ENCODE measurements around the gene ZNF318. TPM values are rescaled to one million over a fixed set of nuclear protein-coding genes. Genes with fewer than 3 reads are reported as not detected.

Gene ZNF318
- total and polyA plus RNA-seq, 10 donors = 8.6 to 56.9 (median 33.1) TPM

DNA sequence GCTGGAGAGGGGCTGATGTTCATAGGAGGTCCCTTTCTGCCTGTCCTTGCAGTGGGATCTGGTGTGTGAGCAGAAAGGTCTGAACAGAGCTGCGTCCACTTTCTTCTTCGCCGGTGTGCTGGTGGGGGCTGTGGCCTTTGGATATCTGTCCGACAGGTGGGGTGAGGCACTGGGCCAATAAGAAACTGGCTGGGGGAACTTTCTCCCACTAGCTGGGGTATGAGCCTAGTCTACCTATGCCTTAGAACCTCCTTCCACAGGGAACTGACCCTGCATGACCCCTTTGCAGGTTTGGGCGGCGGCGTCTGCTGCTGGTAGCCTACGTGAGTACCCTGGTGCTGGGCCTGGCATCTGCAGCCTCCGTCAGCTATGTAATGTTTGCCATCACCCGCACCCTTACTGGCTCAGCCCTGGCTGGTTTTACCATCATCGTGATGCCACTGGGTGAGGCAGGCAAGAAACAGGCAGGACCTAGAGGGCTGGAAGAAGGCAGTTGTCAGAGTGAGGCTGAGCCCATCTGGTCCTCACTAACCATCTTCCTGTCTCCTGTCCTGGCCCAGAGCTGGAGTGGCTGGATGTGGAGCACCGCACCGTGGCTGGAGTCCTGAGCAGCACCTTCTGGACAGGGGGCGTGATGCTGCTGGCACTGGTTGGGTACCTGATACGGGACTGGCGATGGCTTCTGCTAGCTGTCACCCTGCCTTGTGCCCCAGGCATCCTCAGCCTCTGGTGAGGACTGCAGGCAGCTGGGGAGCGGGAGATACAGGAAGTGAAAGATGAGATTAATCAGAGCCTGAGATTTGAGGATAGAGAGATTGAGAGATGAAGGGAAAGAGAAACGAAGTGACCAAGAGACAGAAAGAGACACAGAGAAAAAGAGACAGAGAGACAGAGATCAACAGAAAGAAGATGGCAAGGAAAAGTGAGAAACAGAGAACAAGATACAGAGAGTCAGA lies 69.8 kb downstream of the ZNF318 start:
- Histone ChIP-seq H3K27me3 (replicated peaks in 1 of 7) (peaks cover 0 to 36% (median 0%) of the 10 kb centered on the region in 7 donors), H3K9me3 (no peaks in the 10 kb centered on the region), H3K4me3 (no peak overlapping the region), H3K4me1 (no peaks in the 10 kb centered on the region), H3K27ac (no peak overlapping the region), H3K36me3 (no peaks in the 10 kb centered on the region)
- WGBS, 5 donors = 78 to 87% (median 83%) methylated on average over 12 to 18 of the region's 18 CpGs
- TF ChIP-seq, protein P1, sequence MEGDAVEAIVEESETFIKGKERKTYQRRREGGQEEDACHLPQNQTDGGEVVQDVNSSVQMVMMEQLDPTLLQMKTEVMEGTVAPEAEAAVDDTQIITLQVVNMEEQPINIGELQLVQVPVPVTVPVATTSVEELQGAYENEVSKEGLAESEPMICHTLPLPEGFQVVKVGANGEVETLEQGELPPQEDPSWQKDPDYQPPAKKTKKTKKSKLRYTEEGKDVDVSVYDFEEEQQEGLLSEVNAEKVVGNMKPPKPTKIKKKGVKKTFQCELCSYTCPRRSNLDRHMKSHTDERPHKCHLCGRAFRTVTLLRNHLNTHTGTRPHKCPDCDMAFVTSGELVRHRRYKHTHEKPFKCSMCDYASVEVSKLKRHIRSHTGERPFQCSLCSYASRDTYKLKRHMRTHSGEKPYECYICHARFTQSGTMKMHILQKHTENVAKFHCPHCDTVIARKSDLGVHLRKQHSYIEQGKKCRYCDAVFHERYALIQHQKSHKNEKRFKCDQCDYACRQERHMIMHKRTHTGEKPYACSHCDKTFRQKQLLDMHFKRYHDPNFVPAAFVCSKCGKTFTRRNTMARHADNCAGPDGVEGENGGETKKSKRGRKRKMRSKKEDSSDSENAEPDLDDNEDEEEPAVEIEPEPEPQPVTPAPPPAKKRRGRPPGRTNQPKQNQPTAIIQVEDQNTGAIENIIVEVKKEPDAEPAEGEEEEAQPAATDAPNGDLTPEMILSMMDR (IDR thresholded peaks at IDR 0.05 in 8 of 11, conservative IDR thresholded peaks at IDR 0.05 in 3 of 11) = no peak
- TF ChIP-seq POLR2AphosphoS5 (IDR thresholded peaks at IDR 0.05) = peak in 1 of 3 donors; percentile 14
- intact Hi-C loops (cut with DNase I; ENCODE audit: low total_unique reads) = no loop called here
- no peak for DNase-seq

DNA sequence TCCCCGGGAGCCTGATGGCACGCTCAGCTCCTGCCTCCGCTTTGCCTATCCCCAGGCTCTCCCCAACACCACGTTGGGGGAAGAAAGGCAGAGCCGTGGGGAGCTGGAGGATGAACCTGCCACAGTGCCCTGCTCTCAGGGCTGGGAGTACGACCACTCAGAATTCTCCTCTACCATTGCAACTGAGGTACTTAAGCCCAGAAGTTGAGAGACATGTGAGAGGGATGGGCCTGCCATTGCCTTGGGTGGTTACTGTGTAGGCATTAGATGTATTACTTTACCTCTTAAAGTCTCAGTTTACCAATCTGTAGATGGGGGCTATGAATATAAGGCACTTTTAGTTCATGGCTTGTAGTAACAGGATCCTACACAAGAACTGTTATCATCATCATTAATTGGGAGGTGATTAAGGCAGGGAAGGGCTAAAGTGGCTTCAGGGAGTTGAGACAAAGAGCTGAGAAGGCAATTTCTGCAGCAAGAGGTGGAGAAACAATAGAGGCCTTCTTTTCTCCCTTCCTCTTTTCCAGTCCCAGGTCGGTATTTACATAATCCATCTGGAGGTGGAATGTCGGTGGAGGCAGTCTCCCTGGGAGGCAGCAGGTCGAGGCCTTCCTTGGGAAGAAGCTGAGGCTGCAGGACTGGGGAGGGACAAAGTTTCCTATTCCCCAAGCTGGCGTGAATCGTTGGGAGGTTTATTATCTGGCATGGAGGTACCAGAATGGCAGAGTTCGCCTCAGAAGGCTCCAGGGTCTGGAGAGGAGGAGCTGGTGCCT lies 70.7 kb downstream of the ZNF318 start:
- Histone ChIP-seq H3K27me3 (replicated peaks in 1 of 7) (peaks cover 0 to 36% (median 0%) of the 10 kb centered on the region in 7 donors), H3K36me3 (no peaks in the 10 kb centered on the region), H3K27ac (no peak overlapping the region), H3K9me3 (no peaks in the 10 kb centered on the region), H3K4me1 (no peaks in the 10 kb centered on the region), H3K4me3 (no peak overlapping the region)
- 68 to 82% (median 78%) methylated on average over 11 to 12 of the region's 12 CpGs for WGBS, 5 donors
- no peak for DNase-seq
- intact Hi-C loops (cut with DNase I; ENCODE audit: low total_unique reads) = no loop called here
- TF ChIP-seq POLR2A (IDR thresholded peaks at IDR 0.05) = no peak
- no peak for TF ChIP-seq POLR2AphosphoS5 (IDR thresholded peaks at IDR 0.05)
- TF ChIP-seq, protein P1 (IDR thresholded peaks at IDR 0.05 in 8 of 11, conservative IDR thresholded peaks at IDR 0.05 in 3 of 11) = no peak

DNA sequence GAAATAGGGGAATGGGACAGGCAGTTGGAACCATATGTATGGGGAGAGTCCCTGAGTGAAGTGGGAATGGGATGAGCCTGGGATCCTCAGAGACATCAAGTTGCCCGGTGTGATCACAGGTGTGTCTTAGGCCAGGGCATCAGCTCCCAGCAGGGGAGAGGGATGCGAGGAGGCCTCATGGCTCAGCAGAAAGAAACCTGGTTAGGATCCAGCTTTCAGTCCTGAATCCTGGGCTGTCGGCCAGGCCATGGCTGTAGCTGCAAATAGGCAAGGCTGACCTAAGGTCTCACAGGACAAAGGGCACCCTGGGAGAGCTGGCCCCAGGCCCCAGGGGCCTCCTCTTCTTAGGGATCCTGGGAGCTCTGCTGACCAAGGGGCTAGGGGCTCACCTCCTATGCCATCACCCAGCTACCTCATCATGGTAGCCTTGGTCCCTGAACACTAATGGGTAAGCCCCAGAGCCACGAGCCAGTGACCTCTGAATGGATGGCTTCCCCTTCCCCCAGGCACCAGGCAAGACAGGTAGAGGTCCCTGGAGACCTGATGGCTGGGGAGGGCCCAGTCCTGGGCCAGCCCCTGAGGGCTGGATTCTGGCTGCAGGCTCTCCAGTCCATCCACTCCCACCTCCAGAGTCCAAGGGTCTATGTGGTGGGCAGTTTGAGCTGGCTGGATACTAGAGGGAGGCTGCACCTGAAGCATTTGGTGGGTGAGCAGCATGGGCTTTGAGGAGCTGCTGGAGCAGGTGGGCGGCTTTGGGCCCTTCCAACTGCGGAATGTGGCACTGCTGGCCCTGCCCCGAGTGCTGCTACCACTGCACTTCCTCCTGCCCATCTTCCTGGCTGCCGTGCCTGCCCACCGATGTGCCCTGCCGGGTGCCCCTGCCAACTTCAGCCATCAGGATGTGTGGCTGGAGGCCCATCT lies 71.5 kb downstream of the ZNF318 start, which contains the start of gene SLC22A7:
TSS of gene SLC22A7 (plus strand) at position 617 of the 921 bp plus-strand sequence. CDS start at position 716, 99 bp downstream.
- H3K27ac ChIP-seq = no peak within 1 kb of the TSS
- H3K9me3 ChIP-seq = no peaks in the 10 kb centered on the region
- H3K36me3 ChIP-seq = no peaks in the 10 kb centered on the region
- peaks cover 0 to 36% (median 0%) of the 10 kb centered on the region in 7 donors for H3K27me3 ChIP-seq (replicated peaks in 1 of 7)
- WGBS, 5 donors = 64 to 89% (median 72%) methylated on average over 8 to 10 of the region's 10 CpGs
- no peak within 1 kb of the TSS for H3K4me3 ChIP-seq
- intact Hi-C loops (cut with DNase I; ENCODE audit: low total_unique reads) = no loop called here
- H3K4me1 ChIP-seq = no peaks in the 10 kb centered on the region
- TF ChIP-seq POLR2A (IDR thresholded peaks at IDR 0.05) = no peak
- peak in 1 of 3 donors; percentile 22 for TF ChIP-seq POLR2AphosphoS5 (IDR thresholded peaks at IDR 0.05)
- no peak for DNase-seq

All from spleen (tissue), 11 donors.